Measurements from ENCODE around the gene GRWD1. TPM values are rescaled to one million over a fixed set of nuclear protein-coding genes. Genes with fewer than 3 reads are reported as not detected.

Gene GRWD1
- total RNA-seq, 4 donors from 2014 or later = 27.8 to 36.0 (median 31.2) TPM

DNA sequence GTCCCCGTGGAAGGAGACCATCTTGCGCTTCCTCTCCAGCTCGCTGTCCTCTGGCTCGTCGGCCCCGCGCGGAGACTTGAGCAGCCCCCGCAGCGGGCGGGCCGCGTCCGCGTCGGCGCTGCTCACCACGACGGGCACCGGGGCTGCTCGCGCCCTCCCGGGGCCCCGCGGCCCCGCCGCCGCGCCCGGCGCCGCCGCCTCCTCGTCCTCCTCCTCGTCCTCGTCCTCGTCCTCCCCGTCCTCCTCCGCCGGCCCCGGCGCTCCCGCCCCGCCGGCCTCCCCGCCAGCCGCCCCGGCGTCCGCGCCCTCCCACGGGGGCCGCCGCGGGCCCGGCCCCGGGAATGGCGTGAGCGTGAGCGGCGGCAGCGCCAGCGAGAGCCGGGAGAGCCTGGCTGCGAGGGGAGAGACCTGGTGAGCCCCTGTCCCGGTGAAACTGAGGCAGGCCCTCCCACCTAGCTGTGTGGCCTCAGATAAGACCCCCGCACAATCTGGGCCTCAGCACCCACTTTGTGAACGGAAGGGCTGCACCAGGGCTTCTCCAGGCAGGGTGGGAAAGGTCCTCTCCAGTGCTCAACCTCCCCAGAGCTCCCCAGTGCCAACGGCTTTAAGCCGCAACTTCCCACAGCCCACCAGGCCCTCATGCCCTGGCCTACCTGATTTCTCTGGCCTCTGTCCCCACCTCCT, 48.1 kb downstream of the GRWD1 start:
- Histone ChIP-seq H3K4me3 (peak overlapping the region; percentile 51 to 63 (median 52)), H3K36me3 (no peaks in the 10 kb centered on the region), H3K27me3 (peaks cover 31 to 52% (median 41%) of the 10 kb centered on the region in 3 donors), H3K9me3 (no peaks in the 10 kb centered on the region), H3K4me1 (peaks cover 0 to 5% of the 10 kb centered on the region in 2 donors), H3K27ac (peak overlapping the region; percentile 6 to 58 (median 45))
- intact Hi-C loops (cut with DNase I; ENCODE audit: low total_unique reads) (loop anchor here (2.0 kb wide), 1 partner anchor 25 kb away; the partner anchor contains the start of gene CYTH2), in situ Hi-C loops (cut with MboI; ENCODE audit: low sequenced_read_pairs in 4 of 4) (loop anchor here in 2 of 4 donors (5.0 kb wide), 2 partner anchors 88 to 93 kb away; no protein-coding TSS in a partner anchor)
- ATAC-seq = peak; percentile 6 to 28
- TF ChIP-seq, protein P1, sequence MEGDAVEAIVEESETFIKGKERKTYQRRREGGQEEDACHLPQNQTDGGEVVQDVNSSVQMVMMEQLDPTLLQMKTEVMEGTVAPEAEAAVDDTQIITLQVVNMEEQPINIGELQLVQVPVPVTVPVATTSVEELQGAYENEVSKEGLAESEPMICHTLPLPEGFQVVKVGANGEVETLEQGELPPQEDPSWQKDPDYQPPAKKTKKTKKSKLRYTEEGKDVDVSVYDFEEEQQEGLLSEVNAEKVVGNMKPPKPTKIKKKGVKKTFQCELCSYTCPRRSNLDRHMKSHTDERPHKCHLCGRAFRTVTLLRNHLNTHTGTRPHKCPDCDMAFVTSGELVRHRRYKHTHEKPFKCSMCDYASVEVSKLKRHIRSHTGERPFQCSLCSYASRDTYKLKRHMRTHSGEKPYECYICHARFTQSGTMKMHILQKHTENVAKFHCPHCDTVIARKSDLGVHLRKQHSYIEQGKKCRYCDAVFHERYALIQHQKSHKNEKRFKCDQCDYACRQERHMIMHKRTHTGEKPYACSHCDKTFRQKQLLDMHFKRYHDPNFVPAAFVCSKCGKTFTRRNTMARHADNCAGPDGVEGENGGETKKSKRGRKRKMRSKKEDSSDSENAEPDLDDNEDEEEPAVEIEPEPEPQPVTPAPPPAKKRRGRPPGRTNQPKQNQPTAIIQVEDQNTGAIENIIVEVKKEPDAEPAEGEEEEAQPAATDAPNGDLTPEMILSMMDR (IDR thresholded peaks at IDR 0.05 in 4 of 5, conservative IDR thresholded peaks at IDR 0.05 in 1 of 5) = no peak
- no peak for TF ChIP-seq POLR2A (IDR thresholded peaks at IDR 0.05)
- no peak for DNase-seq

DNA sequence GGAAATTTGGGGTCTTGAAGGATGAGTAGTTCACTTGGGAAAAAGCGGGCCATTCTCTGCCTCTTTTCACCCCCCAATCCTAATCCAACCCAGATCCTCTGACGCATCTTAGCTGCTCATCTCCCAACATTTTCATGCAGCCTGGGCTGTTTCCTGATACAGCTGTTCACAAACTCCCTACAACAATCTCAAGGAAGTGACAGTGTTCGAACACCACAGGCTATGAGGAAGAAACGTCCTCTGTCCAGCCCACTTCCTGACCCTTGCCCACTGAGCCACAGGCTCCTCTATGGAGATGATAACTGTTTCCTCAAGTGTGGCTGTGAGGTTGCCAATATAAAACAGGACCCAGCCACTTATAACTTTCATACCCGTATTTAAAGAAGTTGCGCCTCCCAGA, 49.6 kb downstream of the GRWD1 start:
- intact Hi-C loops (cut with DNase I; ENCODE audit: low total_unique reads) = no loop called here
- no peaks in the 10 kb centered on the region for H3K36me3 ChIP-seq
- H3K4me1 ChIP-seq = peaks cover 0 to 5% of the 10 kb centered on the region in 2 donors
- peaks cover 46 to 63% (median 52%) of the 10 kb centered on the region in 3 donors for H3K27me3 ChIP-seq
- no peak overlapping the region for H3K27ac ChIP-seq
- H3K4me3 ChIP-seq = no peak overlapping the region
- TF ChIP-seq, protein P1 (IDR thresholded peaks at IDR 0.05 in 4 of 5, conservative IDR thresholded peaks at IDR 0.05 in 1 of 5) = no peak
- TF ChIP-seq POLR2A (IDR thresholded peaks at IDR 0.05) = no peak
- ATAC-seq (no peak), DNase-seq (no peak)
- H3K9me3 ChIP-seq = no peaks in the 10 kb centered on the region
- in situ Hi-C loops (cut with MboI; ENCODE audit: low sequenced_read_pairs in 4 of 4) = no loop called here

DNA sequence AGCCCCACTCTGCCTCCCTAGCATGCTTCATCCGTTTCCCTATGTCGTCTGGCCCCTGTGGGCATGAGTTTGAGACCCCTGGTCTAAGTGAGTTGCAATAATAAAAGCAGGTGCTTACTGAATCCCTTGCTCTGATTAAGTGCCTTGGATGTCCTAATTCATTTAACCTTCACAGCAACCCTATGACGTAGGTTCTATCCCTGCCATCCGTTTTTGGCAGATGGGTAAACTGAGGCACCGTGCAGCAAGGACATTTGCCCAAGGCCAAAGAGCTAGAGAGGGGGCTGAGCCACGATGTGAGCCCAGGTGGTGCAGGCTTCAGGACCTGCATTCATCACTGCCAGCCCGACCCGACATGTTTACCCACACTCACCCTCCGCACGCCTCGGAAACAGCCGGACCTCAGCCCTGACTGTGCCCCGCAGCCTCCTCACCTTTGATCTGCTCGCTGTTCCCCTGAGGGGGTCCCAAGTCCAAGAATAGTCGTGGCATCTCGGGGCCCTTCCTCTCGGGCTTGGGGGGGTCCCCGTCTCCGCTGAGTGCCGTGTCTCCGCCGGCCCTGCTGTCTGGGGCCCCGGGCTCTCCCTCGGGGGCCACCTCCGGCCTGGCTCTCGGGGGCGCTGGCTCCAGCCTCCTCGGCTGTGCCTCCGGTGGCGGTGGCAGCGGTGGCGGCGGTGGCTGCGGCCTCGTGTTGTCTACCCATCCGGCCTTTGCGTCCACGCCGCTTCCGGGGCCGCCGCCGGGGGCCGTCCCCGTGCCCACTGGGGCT, 51.4 kb downstream of the GRWD1 start:
- no peak for DNase-seq
- Histone ChIP-seq H3K27me3 (peaks cover 43 to 61% (median 48%) of the 10 kb centered on the region in 3 donors), H3K4me1 (no peaks in the 10 kb centered on the region), H3K36me3 (no peaks in the 10 kb centered on the region), H3K9me3 (no peaks in the 10 kb centered on the region), H3K27ac (no peak overlapping the region), H3K4me3 (no peak overlapping the region)
- in situ Hi-C loops (cut with MboI; ENCODE audit: low sequenced_read_pairs in 4 of 4) (no loop called here), intact Hi-C loops (cut with DNase I; ENCODE audit: low total_unique reads) (no loop called here)
- TF ChIP-seq POLR2A (IDR thresholded peaks at IDR 0.05) = no peak
- TF ChIP-seq, protein P1 (IDR thresholded peaks at IDR 0.05 in 4 of 5, conservative IDR thresholded peaks at IDR 0.05 in 1 of 5) = no peak
- ATAC-seq = no peak

DNA sequence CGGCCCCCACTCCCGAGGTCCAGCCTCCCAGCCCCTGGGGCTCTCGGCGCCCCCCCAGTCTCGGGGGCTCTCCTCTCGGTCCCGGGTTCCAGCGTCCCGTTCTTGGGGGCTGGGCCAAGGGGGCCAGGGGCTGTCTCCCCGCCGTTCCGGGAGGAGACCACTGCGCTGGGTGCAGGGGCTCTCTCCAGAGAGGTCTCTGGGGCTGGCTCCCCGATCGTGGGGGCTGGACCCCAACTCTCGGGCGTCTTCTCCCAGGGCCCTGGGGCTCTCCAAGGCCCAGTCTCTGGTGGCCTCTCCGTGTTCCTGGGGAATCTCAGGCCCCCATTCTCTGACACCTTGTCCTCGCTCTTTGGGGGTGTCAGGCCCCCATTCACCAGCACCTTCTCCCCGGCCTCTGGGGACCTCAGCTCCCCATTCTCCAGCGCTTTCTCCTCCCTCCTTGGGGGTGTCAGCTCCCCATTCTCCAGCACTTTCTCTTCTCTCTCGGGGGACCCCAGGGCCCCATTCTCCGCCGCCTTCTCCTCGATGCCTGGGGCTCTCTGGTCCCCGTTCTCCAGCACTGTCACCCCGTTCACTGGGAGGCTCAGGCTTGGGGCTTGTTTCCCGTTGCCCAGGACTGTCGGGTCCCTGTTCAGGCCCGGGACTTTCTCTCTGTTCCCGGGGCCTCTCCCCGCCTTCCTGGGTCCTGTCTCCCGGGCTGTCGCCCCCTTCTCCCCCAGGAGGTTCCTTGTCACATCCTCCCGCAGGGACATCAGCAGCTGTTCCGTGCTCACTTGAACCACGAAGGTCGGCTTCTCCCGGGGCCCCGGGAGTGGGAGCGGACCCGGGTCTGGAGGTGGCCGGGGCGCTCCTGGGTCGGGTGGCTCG, 52.2 kb downstream of the GRWD1 start:
- in situ Hi-C loops (cut with MboI; ENCODE audit: low sequenced_read_pairs in 4 of 4) (no loop called here), intact Hi-C loops (cut with DNase I; ENCODE audit: low total_unique reads) (no loop called here)
- TF ChIP-seq, protein P1 (IDR thresholded peaks at IDR 0.05 in 4 of 5, conservative IDR thresholded peaks at IDR 0.05 in 1 of 5) = no peak
- no peak for TF ChIP-seq POLR2A (IDR thresholded peaks at IDR 0.05)
- no peaks in the 10 kb centered on the region for H3K36me3 ChIP-seq
- H3K27ac ChIP-seq = no peak overlapping the region
- peaks cover 40 to 59% (median 46%) of the 10 kb centered on the region in 3 donors for H3K27me3 ChIP-seq
- DNase-seq (no peak), ATAC-seq (no peak)
- no peaks in the 10 kb centered on the region for H3K4me1 ChIP-seq
- H3K9me3 ChIP-seq = no peaks in the 10 kb centered on the region
- H3K4me3 ChIP-seq = peak overlapping the region in 1 of 4 donors; percentile 24

Data from gastrocnemius medialis (tissue), 4 donors.